Astrocyte of the spinal cord (primary cell): ENCODE data around the gene CENPP.

Source experiments
- DNase-seq: peaks from one replicate; pipeline ENCODE4 v3.0.0; 2011; ENCODE audit warnings: low read depth, low spot score
- H3K4me3 ChIP-seq: 2 replicates; pipeline ENCODE4 v1.5.1; 2011; ENCODE audit warnings: low read depth, mild to moderate bottlenecking, low read length, moderate library complexity
- in situ Hi-C: cut with HindIII; loops from 2 replicates; pipeline ENCODE4 v1.10.0; 2017; ENCODE audit warnings: low sequenced_read_pairs
- TF ChIP-seq, protein P1 (sequence below): IDR thresholded peaks from 2 replicates; pipeline ENCODE4 v1.5.1; 2012; ENCODE audit warnings: low read depth, mild to moderate bottlenecking, low read length, inconsistent platforms

CENPP gene

DNA sequence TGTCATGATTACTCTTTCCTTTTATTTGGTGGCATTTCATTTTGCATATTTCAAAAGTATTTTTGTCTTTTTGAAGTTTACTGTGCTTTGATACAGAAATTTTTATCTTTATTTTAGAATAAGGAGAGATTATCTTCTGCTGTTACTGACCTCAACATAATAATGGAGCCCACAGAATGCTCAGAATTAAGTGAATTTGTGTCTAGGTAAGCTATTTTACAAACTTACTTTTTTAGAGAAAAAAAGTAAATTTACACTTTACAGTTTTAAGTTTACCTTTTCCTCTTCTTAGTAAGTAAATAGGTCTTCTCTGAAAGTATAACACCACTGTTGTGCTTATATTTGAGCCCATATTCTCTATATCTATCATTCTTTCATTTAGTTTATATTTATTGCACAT lies 19.8 kb downstream of the CENPP start:
- in situ Hi-C loops, result no loop called here
- no peak for DNase-seq
- TF ChIP-seq, protein P1, sequence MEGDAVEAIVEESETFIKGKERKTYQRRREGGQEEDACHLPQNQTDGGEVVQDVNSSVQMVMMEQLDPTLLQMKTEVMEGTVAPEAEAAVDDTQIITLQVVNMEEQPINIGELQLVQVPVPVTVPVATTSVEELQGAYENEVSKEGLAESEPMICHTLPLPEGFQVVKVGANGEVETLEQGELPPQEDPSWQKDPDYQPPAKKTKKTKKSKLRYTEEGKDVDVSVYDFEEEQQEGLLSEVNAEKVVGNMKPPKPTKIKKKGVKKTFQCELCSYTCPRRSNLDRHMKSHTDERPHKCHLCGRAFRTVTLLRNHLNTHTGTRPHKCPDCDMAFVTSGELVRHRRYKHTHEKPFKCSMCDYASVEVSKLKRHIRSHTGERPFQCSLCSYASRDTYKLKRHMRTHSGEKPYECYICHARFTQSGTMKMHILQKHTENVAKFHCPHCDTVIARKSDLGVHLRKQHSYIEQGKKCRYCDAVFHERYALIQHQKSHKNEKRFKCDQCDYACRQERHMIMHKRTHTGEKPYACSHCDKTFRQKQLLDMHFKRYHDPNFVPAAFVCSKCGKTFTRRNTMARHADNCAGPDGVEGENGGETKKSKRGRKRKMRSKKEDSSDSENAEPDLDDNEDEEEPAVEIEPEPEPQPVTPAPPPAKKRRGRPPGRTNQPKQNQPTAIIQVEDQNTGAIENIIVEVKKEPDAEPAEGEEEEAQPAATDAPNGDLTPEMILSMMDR, result no peak
- no peak overlapping the region for H3K4me3 ChIP-seq

DNA sequence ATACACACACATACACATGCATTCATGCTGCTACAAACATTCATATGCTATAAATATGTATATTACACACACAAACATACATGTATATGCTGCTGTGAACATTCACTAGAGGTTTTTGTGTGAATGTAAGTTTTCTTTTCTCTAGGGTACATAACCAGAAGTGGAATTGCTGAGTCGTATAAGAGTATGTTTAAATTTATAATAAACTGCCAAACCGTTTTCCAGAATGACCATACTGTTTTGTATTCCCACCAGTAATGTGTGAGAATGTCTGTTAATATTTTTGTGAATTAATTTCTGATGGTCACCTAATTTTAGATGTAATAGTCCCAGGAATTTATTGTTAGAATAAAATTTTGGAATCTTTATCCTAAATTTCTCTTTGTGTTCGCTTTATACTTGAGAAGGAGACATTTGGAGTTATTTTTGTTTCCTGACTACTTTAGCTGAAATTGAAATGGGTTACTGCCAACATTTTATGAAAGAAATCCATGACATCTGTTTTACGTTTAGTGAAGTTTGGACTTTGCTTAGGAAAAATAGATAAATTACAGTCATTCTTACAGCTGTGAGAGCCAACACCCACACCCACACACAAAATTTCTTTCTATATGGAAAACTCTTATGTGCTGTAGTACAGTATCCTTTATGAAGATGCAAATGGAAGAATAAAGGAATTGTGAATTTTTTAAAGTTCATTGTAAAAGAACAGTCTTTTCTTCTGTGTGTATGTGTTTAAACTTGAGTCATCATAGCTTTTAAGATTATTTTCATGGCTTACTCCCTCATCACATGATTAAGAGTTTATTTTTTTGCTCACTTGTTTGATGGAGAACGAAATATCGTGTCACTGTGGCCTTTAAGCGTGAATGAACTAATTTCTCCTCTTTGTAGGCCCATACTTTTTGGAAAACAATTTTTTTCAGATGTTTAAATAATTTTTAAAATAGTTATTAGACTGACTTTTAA lies 24.3 kb downstream of the CENPP start:
- TF ChIP-seq, protein P1, result no peak
- peak; percentile 65 for DNase-seq
- H3K4me3 ChIP-seq, result no peak overlapping the region
- in situ Hi-C loops, result no loop called here

- TF ChIP-seq, protein P1, result no peak
- in situ Hi-C loops, result no loop called here
- H3K4me3 ChIP-seq, result no peak overlapping the region
- no peak for DNase-seq
These were observed 25.0 kb downstream of the CENPP start for GRCh38 chr9:92350740-92351133.

DNA sequence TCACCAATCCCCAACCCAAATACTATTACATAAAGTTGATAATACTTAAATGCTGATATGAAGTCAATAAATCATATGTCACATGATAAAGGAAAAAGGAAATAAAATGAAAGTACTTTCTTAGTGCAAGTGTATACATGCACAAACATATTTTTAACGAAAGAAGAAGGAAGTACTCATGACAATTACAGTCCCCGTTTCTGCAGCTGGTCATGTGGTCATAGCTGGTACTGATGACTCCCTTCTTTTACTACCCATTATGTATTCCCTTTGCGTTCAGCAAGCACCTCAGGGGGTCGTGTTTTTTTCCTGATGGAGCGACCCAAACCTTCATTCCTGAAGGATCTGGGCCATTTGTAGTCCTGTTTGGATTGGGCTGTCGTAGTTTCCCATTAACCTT lies 27.3 kb downstream of the CENPP start:
- TF ChIP-seq, protein P1, result no peak
- DNase-seq, result no peak
- H3K4me3 ChIP-seq, result no peak overlapping the region
- in situ Hi-C loops, result no loop called here

- DNase-seq, result no peak
- in situ Hi-C loops, result no loop called here
- H3K4me3 ChIP-seq, result no peak overlapping the region
- TF ChIP-seq, protein P1, result no peak
These were observed 33.7 kb downstream of the CENPP start for GRCh38 chr9:92359394-92359995.

- no peak for DNase-seq
- in situ Hi-C loops, result no loop called here
- no peak overlapping the region for H3K4me3 ChIP-seq
- TF ChIP-seq, protein P1, result no peak
These were observed 34.3 kb downstream of the CENPP start for GRCh38 chr9:92360083-92360482.
